GM10248 (cell line): ENCODE measurements around the gene HNF4A.
"Not testable (repeated sequence)": the region's sequence is repeated elsewhere in the genome, so short reads cannot be mapped to it uniquely, and the experiment has no call there.

Experiments used
- CTCF ChIA-PET: fragments of 300-600 bp; sonication (Branson Sonifier 250); formaldehyde crosslinking; extraction: SDS; loops from one replicate; lab custom pipeline; 2021; ENCODE audit warnings: antibody characterized with exemption; lab: Yijun Ruan, JAX
- POLR2A ChIA-PET: fragments of 350-650 bp; sonication (Branson Sonifier 250); formaldehyde crosslinking; extraction: SDS; loops from one replicate; lab custom pipeline; 2020; ENCODE audit warnings: antibody characterized with exemption; lab: Yijun Ruan, JAX
- DNase-seq: peaks from one replicate; pipeline ENCODE4 v3.0.0; 2012; ENCODE audit errors: extremely low spot score
- CTCF ChIP-seq: IDR thresholded peaks from 2 replicates; pipeline ENCODE4 v1.5.1; 2012; ENCODE audit warnings: mild to moderate bottlenecking, low read depth; ENCODE audit errors: extremely low read depth, missing control alignments, control extremely low read depth

HNF4A gene

GRCh38 chr20:44319839-44320422 is 35.6 kb upstream of the HNF4A start:
- DNase-seq, result no peak
- no peak for TF ChIP-seq CTCF
- POLR2A ChIA-PET, result no interaction called here
- CTCF ChIA-PET, result interaction anchor here (1.1 to 13.3 kb wide), 4 partner anchors 7 to 103 kb away, joined by 3 to 115 read pairs (median 11); partner anchors contain the start of gene FITM2

- POLR2A ChIA-PET, result no interaction called here
- no peak for TF ChIP-seq CTCF
- DNase-seq, result no peak
- CTCF ChIA-PET, result interaction anchor here (13.3 kb wide), 1 partner anchor 12 kb away, joined by 115 read pairs; the partner anchor contains the start of gene FITM2
Observed at GRCh38 chr20:44324343-44324742, 31.2 kb upstream of the HNF4A start.

- DNase-seq, result no peak
Observed at GRCh38 chr20:44326391-44327159, 28.9 kb upstream of the HNF4A start.

GRCh38 chr20:44327748-44328147 is 27.8 kb upstream of the HNF4A start:
- CTCF ChIA-PET, result interaction anchor here (2.8 to 13.3 kb wide), 2 partner anchors 15 to 110 kb away, joined by 9 to 115 read pairs; partner anchors contain the start of gene FITM2
- POLR2A ChIA-PET, result not testable (repeated sequence)

More at GRCh38 chr20:44326391-44327159, 28.9 kb upstream of the HNF4A start:
- no peak for TF ChIP-seq CTCF
- CTCF ChIA-PET, result interaction anchor here (2.8 to 13.3 kb wide), 2 partner anchors 14 to 109 kb away, joined by 9 to 115 read pairs; partner anchors contain the start of gene FITM2
- POLR2A ChIA-PET, result no interaction called here

GRCh38 chr20:44328428-44328827 is 27.1 kb upstream of the HNF4A start:
- no peak for DNase-seq
- ChIA-PET CTCF (interaction anchor here (13.3 kb wide), 1 partner anchor 16 kb away, joined by 115 read pairs; the partner anchor contains the start of gene FITM2), POLR2A (no interaction called here)
- TF ChIP-seq CTCF, result no peak

More at GRCh38 chr20:44327748-44328147, 27.8 kb upstream of the HNF4A start:
- not testable (repeated sequence) for DNase-seq

- no peak for TF ChIP-seq CTCF
- ChIA-PET CTCF (interaction anchor here (1.5 to 2.1 kb wide), 2 partner anchors 11 to 114 kb away, joined by 5 to 7 read pairs; no protein-coding TSS in a partner anchor), POLR2A (no interaction called here)
- no peak for DNase-seq
Observed at GRCh38 chr20:44331201-44331600, 24.3 kb upstream of the HNF4A start.
